CD4-positive, alpha-beta T cell treated with Interleukin-4 for 1 hour (primary cell): Measurements from ENCODE around the gene PPP4R3B.

Experiments
- DNase-seq, 2 donors: peaks; one replicate each; pipeline ENCODE4 v3.0.0-alpha.2; 2020 to 2022

PPP4R3B gene

GRCh38 chr2:55502590-55503141, 114.8 kb downstream of the PPP4R3B start:
- DNase-seq, result no peak

- no peak for DNase-seq
These were observed 117.4 kb downstream of the PPP4R3B start for GRCh38 chr2:55500025-55500424.

GRCh38 chr2:55498582-55498981, 118.8 kb downstream of the PPP4R3B start:
- no peak for DNase-seq
